D721Med (cell line): ENCODE results near the gene TBC1D22A.
"Not testable (repeated sequence)": the region's sequence is repeated elsewhere in the genome, so short reads cannot be mapped to it uniquely, and the experiment has no call there.

Source experiments
- DNase-seq: peaks from one replicate; pipeline ENCODE4 v3.0.0; 2011; ENCODE audit warnings: low spot score; ENCODE audit not compliant: insufficient read length
- FAIRE-seq: peaks from 2 replicates; lab custom pipeline; 2011; peaks lifted over from hg19 to GRCh38; lab: Jason Lieb, UNC
- TF ChIP-seq, protein P1 (sequence below): IDR thresholded peaks from 2 replicates; pipeline ENCODE4 v1.5.1; 2012; ENCODE audit warnings: mild to moderate bottlenecking, control low read depth; ENCODE audit not compliant: insufficient read depth; ENCODE audit errors: missing control alignments

The TBC1D22A gene

DNA sequence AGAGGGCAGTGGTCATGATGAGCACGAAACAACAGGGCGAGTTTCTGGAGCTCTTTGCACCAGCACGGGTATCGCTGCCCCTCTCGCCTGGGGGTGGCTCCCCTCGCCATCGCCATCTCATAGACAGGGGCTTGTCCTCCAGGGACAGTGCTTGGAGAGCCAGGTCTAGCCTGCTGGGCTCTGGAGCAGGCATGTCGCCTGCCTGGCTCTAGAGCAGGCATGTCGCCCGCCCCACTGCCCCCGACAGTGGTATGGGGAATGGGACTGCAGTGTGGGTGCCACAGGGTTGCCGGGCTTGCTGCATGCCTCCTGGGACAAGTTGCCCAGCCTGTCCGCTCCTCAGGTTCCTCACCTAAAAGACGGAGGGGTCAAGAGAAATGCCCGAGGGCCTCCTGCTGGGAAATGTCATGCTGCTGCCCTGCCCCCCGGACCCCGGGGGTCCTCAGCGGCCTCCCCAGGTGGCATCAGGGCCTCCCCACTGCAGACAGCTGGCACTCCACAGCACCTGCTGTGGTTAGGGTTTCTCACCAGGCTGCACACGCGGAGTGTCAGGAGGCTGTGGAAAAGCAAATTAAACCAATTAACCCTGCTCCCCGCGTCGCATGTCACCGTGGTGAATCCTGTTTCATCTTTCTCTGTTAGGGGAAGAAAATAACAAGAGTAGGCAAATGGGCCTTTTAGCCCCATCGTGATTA, 403.0 kb downstream of the TBC1D22A start:
- TF ChIP-seq, protein P1, sequence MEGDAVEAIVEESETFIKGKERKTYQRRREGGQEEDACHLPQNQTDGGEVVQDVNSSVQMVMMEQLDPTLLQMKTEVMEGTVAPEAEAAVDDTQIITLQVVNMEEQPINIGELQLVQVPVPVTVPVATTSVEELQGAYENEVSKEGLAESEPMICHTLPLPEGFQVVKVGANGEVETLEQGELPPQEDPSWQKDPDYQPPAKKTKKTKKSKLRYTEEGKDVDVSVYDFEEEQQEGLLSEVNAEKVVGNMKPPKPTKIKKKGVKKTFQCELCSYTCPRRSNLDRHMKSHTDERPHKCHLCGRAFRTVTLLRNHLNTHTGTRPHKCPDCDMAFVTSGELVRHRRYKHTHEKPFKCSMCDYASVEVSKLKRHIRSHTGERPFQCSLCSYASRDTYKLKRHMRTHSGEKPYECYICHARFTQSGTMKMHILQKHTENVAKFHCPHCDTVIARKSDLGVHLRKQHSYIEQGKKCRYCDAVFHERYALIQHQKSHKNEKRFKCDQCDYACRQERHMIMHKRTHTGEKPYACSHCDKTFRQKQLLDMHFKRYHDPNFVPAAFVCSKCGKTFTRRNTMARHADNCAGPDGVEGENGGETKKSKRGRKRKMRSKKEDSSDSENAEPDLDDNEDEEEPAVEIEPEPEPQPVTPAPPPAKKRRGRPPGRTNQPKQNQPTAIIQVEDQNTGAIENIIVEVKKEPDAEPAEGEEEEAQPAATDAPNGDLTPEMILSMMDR = no peak
- DNase-seq (no peak), FAIRE-seq (no peak)

DNA sequence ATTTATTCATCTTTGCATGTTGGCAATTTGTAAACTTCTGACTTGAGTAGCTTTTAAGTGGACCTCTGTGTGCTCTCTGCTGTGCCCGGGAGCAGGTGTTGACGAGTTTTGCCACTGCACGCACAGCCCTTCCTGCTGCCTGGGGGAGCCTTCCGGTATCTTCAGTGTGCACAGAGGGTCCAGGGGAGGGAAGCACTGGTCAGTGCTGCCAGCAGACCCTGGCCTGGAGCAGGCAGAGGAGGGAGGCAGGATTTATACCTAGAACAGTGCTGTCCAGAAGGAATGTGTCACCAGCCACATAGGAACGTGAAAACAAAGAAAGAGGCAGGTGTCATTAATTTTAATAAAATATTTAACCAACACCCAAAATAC, 403.6 kb downstream of the TBC1D22A start:
- DNase-seq (no peak), FAIRE-seq (no peak)
- TF ChIP-seq, protein P1 = no peak

DNA sequence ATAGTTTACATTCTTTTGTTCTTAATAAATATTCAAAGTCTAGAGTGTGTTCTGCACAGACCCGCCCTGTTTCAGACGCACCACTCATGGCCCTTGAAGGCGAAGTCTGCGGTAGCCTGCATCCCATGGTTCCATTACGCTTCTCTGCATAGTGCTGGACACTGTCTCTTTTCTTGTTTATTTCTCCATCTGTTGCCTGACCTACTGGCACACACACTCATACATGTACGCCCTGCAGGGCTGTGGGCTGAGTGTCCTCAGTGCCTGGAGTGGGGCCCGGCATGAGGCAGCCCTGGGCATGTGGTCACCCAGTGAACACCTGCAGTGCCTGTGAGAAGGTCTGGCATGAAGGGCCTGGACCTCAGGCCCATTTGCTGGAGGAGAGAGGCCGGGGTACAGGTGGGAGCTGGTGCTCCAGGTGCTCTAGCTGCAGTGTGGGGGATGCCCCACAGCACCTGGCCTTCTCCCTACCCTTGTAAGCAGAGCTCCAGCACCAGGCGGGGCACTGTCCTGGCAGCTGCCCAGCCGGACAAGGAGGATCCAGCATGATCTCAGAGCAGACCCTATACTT, 404.1 kb downstream of the TBC1D22A start:
- DNase-seq = no peak
- TF ChIP-seq, protein P1 = no peak
- no peak for FAIRE-seq

DNA sequence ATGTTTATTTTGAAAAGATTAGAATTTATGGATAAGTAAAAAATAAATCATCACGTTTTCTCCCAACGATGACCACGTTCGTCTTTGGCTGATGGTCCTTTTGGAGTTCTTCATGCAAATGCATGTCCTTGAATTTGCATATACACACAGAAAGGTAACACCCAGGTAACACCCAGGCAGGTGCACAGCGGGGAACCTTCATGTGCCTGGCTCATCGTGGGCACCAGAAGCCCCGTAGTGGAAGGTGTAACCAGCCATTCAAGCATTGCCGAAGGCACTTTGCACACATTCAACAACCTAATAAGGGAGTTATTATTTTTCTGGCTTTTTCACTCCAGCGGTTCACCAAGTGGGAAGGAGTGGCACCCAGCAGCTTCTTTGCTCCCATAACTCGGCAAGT, 404.6 kb downstream of the TBC1D22A start:
- TF ChIP-seq, protein P1 = no peak
- DNase-seq (no peak), FAIRE-seq (no peak)

DNA sequence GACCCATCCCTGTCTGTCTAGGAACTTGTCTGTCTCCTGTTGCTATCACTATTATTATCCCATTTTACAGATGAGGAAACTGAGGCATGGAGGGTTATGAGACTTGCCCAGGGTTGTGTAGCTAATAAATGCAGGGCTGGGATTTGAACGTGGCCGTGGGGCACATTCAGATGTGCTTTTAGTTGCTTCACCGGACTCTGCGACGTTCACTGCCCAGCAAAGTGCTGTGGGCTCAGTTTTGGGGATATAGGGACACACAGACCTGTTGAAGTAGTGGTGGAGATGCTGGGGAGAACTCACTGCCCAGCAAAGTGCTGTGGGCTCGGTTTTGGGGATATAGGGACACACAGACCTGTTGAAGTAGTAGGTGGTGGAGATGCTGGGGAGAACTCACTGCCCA, 405.5 kb downstream of the TBC1D22A start:
- DNase-seq, FAIRE-seq: not testable (repeated sequence)

DNA sequence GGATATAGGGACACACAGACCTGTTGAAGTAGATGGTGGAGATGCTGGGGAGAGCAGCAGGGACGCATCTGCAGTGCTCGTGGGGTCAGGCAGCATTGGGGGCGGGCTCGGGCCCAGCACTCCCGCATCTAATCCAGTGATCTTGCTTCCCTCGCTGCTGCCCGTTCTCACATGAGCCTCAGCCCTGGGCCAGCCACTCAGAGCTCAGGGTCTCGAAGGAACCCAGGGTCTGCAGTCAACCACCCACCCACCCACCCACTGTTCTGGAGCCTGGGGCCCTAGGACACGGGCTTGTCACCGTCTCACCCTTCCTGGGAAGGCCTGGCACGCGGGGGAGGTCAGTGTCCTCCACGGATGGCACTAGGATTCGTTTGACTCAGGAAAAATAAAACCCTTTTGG, 406.0 kb downstream of the TBC1D22A start:
- TF ChIP-seq, protein P1 = no peak
- FAIRE-seq (no peak), DNase-seq (no peak)

DNA sequence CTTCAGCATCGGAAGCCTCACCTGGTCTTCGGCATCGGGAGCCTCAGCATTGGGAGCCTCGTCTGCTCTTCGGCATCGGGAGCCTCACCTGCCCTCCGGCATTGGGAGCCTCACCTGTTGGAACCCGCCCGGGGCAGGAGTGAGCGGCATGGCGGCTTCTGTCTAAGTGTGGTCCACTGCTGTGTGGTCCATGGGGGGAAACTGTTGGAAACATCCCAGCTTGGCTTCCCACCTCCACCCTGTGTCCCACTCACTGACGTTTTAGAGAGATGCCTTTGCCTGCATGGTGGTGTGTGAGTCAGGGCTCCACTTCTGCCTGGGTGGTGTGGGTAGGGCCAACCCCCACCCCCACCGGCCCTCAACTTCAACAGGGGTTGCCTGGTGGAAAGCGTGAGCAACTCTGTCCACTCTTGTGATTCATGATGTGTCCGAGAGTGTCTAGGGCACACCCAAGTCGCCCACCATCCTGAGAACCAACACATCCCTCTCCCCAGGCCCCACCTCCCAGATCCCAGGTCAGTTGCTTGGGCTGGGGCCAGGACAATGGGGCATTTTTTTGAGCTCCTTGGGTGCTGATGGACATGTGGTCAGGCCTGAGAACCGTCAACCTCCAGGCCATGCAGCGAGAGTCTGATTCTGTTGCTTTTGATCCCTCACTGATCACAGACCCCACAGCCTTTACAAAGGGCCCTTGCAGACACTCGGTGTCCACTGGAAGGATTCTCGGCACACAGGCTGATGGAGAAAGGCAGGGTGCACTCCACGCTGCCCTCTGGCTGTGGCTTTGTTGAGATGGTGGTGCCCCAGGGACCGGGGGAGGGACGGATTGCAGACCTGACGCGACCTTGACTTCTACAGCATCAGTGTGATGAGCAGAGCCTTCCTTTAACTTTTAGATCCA, 406.7 kb downstream of the TBC1D22A start:
- FAIRE-seq (no peak), DNase-seq (no peak)
- TF ChIP-seq, protein P1 = no peak
